HG03558 (cell line): ENCODE results near the gene MRPL20.
"Not testable (repeated sequence)": the region's sequence is repeated elsewhere in the genome, so short reads cannot be mapped to it uniquely, and the experiment has no call there.

Source experiments
- ATAC-seq: cut with Tn5 transposase; IDR thresholded peaks from one replicate; pipeline ENCODE4 v1.9.1; 2021; ENCODE audit warnings: moderate number of reproducible peaks; ENCODE audit not compliant: unreplicated experiment; ENCODE audit errors: extremely low read depth

The MRPL20 gene

DNA sequence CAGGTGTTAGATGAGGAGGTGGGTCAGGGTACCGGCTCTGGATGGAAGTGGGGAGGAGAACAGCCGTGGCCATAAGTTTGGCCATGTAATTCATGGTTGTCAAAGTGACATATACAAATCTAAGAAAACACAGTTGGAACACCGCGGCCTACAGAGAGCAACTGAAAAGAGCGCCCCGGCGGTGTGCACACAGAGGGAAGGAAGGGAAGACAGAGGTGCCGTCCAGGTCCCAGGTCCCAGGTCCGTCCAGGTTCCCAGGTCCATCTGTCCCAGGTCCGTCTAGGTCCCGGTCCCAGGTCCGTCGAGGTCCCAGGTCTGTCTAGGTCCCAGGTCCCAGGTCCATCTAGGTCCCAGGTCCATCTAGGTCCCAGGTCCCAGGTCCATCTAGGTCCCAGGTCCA is 4.5 kb upstream of the MRPL20 start:
- ATAC-seq = no peak

DNA sequence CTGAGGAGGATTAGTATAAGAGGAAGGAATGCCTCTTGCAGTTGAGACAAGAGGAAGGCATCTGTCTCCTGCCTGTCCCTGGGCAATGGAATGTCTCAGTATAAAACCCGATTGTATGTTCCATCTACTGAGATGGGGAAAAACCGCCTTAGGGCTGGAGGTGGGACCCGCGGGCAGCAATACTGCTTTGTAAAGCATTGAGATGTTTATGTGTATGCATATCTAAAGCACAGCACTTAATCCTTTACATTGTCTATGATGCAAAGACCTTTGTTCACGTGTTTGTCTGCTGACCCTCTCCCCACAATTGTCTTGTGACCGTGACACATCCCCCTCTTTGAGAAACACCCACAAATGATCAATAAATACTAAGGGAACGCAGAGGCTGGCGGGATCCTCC is 3.1 kb upstream of the MRPL20 start:
- not testable (repeated sequence) for ATAC-seq

DNA sequence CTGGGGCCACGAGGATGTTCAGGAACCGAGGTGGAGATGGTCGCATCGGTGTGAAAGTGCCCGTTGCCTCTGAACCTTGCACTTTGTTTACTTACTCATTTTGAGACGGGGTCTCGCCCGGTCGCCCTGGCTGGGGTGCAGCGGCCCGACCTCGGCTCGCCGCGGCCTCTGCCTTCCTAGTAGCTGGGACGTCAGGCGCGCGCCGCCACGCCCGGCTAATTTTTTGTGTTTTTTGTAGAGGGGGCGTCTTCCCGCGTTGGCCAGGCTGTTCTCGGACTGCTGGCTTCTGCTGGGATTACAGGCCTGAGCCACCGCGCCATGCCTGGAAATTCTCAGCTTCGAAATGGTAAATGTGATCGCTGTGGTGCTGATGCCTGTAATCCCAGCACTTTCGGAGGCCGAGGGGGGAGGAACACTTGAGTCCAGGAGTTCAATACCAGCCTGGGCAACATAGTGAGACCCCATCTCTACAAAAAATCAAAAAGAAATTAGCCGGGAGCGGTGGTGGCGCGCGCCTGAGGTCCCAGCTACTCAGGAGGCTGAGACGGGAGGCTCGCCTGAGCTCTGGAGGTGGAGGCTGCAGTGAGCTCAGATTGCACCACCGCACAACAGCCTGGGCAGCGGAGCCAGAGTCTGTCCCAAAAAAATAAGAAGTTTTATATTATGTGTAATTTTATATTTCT is 684 bp upstream of the MRPL20 start:
- ATAC-seq = no peak

DNA sequence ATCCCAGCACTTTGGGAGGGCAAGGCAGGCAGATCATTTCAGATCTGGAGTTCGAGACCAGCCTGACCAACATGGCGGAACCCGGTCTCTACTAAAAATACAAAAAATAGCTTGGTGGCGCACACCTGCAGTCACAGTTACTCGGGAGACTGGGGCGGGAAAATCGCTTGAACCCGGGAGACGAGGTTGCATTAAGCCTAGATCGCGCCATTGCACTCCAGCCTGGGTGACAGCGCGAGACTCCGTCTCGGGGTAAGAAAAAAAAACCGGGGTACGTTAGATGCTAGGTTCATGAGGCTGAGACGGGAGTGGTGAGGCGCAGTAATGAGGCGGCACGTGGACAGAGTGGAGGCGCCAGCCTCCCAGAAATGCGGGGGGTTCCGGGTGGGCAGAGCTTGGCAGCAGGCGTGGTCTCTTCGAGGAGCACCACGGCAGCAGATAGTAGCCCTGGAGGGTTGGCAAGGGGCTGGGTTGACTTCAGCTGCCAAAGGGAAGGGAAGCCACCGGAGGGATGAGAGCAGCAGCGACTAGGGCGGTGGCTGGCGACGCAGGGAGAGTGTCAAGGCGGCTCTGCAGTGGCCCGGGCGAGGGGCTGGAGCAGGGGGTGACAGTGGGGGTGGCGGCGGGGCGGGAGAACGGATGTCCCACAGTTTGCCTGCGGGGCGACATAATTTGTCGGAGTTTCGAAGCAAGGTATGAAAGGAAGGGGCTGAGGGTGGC is 832 bp downstream of the MRPL20 start:
- no peak for ATAC-seq

DNA sequence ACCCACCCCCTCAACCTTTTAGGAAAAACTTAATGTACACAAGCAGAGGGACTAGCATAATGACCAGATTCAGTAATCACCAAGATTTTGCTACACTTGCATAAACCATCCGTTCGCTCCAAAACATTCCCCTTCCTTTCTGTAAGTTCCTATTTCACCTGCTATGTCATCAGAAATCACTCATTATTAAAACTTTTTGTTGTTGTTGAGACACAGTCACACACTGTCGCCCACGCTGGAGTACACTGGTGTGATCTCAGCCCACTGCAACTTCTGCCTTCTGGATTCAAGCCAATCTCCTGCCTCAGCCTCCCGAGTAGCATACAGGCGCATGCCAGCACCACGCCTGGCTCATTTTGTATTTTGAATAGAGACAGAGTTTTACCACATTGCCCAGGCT is 3.4 kb downstream of the MRPL20 start:
- ATAC-seq = no peak

DNA sequence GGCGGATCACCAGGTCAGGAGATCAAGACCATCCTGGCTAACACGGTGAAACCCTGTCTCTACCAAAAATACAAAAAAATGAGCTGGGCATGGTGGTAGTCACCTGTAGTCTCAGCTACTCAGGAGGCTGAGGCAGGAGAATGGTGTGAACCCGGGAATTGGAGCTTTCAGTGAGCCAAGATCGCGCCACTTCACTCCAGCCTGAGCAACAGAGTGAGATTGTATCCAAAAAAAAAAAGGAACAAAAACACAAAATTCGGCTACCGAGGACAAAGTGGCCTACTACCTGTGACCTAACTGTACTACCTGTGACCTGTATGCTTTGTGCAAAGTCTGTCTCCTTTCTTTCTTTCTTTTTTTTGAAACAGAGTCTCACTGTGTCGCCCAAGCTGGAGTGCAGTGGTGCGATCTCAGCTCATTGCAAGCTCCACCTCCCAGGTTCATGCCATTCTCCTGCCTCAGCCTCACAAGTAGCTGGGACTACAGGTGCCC is 4.1 kb downstream of the MRPL20 start:
- not testable (repeated sequence) for ATAC-seq

DNA sequence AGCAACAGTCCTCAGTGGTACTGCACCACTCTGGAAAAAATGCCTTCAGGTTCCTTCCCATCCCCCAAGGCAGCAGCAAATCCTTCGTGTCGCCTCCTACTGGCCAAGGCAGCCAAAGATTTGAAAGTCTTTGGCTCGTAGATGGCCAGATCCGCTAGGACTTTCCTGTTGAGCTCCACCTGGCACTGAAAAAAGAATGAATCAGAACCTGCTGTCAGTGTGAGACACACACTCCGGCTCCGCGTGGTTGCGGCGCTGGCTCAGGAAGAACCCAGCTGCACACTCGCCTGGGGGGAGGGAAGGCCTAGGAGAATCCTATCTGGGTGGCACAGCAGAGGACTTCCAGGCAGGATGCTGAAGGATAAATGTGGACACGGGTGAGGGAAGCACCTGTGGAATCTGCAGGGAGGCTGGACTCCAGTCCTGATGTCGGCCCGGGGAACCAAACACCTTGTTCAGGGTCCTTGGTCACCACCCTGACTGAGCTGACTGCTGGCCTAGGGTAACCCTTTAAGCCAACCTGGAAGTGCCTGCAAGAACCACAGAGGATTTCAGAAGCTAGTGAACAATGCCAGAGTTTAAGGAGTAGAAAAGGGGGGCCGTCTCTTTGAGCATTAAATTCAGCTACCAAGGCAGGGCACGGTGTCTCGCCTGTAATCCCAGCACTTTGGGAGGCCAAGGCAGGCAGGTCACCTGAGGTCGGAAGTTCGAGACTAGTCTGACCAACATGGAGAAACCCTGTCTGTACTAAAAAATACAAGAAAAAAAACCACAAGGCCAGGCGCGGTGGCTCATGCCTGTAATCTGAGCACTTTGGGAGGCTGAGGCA is 4.8 kb downstream of the MRPL20 start:
- ATAC-seq = no peak

DNA sequence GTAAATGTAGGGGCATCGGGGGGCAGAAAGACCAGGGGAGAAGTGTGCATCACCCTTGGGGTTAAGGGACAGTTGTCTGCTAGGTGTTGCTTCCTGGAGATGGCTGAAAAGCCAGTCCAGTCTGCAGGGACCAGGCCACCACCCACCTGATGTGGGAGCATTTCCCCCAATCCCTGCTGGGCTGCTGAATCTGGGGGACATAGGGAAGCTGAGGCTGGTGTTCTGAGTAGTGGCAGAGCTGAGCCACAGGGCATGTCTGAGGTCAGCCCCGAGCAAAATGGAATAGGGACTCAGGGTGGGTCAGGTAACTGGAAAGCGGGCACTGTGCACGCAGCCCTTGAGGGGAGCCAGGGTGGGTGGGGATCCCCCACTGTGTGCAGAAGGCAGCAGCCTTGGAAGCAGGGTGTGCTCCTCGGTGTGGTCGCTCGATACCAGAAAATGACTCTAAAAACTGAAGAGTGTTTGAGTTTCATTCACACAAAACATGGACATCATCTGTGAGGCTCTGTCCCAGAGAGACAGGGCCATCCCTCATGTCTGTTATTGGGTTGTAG is 5.6 kb downstream of the MRPL20 start:
- no peak for ATAC-seq

DNA sequence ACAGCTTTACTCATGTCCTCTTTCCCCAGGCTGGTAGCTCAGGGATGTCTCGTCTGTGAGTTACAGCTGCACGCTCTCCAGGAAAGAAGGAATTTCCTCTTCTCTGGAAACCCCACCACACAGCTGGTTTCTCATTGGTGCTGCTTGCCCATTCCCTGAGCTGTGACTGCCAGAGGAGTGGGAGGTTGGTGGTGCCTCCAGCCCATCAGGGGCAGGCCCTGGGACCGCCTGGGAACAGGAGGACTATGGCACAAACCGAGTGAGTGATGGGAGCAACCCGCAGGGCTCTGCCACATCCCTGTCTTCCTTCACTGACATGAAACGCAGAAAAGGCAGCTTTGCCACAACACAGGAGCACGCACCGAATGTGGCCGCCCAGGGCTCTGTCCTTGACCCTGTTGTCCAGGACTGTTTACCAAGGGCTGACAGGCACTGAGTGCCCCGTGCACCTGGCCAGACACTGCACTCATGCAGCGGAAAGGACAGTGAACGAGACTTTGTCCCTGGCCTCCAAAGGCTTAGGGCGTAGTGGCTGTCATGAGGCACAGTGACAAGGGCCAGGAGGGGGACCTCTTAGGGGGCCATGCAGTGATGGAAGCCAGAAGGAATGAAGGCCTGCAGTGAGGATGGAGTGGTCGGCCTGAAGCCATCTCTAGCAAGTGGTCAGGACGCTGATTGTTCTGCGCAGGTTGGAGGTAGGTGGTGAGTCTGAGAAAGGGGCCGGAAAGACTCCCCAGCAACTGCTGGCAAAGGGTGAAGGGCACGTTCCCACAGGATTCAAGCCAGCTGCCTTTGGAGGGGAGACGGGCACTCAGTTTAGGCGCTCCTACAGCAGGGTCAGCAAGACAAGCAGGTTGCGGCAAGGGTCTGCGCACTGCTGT is 6.3 kb downstream of the MRPL20 start:
- no peak for ATAC-seq

DNA sequence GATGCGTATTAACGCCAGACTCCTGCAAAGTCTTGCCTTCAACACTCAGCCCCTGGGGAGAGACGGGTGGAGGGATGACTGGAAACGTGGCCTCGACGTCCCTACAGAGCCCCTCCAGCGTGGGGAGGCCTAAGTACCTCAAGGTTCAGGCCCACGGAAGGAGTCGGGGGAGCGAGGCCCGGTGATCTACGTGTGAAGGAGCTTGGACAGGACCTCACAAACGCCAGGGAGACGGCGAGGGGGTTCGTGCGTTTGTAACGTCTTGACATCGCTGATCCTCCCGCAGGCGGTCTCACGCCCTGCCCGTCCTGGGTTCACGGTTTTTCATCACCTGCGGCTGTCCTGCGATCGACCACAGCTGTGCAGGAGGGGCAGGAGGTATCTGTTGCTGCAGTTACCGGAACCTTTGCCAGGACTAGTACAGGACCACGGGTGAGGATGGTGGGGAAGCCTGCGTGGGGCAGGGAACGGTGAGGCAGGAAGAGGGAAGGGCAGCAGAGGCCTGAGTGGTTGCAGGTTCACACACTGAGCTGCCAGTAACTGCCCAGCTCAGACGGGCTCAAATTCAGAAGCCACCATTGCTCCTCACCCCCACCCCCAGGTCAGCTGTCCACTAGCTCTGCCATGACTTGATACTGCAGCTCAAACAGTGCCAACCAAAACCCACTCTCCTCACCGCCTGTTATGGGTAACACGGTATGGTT is 7.1 kb downstream of the MRPL20 start:
- ATAC-seq = no peak

DNA sequence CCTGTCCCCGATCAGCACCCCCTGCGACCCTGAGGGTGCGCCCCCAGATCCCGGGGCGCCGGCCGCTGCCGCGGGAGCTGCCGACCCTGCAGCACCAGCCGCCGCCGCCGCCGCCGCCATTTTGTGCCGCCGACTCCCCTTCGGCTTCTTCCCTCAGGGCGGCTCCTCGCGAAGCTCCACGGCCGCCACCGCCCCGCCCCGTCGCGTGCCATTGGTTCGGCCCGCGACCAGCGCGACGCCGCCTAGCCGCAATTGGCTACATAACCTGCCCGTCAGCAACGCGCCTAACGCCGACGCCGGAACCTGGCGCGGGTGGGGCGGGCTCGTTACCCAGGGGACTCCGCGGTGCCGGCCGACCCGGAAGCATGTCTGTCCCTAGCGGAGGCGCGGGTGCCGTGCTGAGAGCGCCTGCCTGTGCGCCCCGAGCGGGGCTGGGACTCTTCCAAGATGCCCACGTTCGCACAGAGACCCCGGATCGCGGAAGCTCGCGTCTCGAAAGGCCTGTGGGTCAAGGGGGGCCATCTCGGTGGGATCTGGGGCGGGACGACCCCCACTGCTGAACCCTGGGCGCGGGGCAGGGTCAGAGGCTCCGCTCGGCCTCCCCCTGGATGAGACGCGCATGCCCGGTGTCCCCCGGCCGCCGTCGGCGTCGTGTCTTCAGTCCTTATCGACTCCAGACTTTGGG is 7.8 kb downstream of the MRPL20 start, which contains the start of gene CCNL2:
Gene CCNL2, minus strand, starts transcription at position 149 of the 685 bp plus-strand sequence. Its CDS starts 29 bp downstream, at position 120.
- ATAC-seq = peak; percentile 83

DNA sequence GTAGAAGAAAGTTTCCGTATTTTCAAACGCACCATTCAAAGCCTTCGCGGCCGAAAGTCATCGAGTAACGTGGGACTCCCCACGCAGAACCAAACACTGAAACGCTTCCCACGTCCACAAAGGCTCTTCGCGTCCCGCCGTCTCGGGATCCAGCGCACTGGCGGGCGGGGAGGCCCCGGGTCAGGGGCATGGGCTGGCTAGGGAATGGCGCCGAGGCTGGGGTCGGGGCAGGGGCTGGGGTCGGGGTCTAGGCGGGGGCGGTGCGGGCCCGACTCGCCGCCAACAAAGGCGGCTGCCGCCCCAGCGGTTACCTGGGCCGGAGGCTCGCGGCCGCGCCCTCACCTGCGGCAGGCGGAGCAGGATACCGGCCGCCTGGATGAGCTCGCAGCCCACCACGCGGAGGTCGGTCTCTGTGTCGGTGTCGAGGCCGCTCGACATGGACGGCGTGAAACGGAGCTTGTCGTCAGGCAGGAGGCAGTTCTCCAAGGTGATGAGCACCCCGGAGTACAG is 8.4 kb downstream of the MRPL20 start:
- peak; percentile 10 for ATAC-seq

DNA sequence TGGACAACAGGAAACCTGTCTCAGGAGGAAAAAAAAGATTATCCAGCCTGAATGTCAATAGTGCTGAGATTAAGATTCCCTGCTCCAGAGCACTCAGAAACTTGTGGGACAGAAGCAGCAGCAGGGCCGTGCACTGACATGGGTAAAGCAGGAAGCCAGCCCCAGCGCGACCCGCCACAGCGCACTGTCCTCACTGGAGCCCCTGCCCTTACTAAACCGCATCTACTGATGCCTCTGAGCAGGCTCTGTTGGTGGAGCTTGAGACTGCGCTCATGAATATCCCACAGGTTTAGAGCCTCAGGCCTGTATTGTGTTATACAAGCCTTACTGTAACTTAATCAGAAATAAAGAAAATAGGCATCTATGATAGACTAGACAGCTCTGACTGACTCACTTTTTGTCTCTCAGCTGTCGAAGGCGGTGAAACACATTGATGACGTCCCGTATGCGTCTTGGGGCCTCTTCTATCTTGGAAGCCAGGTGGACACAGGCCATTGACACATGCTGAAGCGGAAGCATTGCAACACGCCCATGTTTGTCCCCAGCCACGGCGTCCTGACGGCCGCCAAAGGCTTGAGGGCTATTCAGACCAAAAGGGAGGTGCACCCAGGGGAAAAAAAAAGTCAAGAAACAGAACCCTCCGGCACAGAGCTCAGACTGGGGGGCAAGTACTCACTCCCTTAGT is 9.1 kb downstream of the MRPL20 start:
- ATAC-seq = no peak

DNA sequence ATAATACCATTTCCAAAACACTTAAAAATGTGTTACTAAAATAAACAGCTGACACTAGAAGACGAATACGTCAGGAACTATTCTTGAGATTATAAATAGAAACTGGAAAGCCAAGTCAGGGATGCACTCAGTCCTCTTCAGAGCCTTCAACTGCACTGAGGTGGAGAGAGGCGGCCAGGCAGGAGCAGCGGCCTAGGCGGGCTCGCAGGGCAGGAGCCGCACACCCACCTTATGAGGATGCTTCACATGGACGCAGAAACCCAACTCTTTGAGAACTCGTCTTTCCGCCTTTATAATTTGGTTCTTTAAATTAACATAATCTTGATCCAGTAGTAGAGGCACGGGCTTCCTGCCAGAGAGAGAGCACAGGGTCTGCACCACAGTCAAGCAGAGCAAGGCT is 11.9 kb downstream of the MRPL20 start:
- no peak for ATAC-seq

DNA sequence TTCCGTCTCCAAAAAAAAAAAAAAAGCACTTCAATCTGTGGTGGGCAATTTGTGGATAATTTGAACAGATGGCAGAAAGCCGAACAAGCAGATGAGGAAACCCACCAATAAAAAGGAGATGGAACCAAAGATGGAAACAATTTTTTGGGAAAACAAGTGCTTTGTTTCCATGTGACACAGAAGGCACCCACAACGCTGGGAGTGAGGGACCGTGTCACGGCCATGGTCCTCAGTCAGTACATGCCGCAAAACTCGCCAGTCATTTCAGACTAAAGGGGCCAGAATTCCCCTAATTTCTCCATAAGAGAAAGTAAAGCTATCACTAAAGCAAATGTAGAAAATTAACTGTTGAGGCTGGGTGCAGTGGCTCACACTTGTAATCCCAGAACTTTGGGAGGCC is 13.0 kb downstream of the MRPL20 start:
- ATAC-seq = no peak

DNA sequence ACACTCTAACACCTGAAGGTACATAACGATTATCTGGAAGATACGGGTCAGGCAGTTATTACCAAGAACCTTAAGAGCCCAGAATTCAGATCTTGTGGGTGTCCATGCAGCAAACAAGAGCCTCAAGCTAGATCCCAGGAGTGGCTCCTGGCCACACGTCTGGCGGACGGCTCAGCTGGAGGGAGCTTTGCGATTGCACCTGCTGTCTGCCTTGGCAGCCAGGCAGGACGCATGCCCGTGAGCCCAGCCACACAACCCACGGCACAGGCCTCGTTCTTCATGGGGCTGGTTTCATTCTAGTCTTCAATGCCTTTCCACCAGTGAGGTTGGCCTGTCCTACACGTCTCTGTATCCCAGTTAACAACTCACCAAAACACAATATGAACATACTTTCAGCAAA is 13.7 kb downstream of the MRPL20 start:
- no peak for ATAC-seq

DNA sequence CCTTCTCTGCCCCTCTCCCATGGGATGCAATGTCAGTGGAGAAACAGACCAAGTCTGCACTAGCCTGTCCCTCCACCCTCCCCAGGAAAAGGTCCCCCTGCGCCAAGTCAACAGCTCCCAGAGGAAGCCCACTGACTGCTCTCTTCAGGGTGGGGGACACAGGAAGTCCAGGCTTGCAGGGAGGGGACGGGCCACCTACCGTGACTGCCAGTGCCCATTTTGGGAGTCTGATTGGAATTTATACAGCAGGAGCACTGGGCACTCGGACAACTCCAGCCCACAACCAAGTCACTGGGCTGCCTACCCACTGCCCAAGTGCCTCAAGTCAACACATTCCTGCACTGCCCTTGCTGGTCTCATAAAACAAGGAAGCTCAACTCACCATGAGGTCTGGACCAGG is 14.1 kb downstream of the MRPL20 start:
- ATAC-seq = no peak

DNA sequence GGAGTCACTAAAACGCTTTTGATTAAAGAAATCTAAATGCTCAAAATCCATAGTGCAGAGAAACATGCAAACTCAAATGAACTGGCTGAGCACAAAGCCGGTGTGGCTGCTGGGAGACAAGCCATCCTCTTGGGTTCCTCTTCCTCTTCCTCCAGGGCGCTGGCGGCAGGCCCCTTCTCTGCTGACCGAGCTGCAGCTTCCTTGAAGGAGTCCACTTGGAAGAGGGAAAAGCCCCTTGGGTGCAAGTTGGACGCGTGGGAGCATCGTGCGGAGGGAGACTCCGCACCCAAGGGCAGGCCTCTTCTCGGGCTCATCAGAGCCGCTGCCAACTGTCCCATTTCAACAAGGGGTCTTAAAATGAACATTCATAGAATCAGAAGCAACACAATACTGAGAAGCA is 15.9 kb downstream of the MRPL20 start:
- ATAC-seq = no peak
